ENCODE measurements around the gene RALGPS2. TPM values are rescaled to one million over a fixed set of nuclear protein-coding genes. Genes with fewer than 3 reads are reported as not detected.

RALGPS2 gene
- polyA plus RNA-seq, 1 donor from 2014 or later: 257 TPM

DNA sequence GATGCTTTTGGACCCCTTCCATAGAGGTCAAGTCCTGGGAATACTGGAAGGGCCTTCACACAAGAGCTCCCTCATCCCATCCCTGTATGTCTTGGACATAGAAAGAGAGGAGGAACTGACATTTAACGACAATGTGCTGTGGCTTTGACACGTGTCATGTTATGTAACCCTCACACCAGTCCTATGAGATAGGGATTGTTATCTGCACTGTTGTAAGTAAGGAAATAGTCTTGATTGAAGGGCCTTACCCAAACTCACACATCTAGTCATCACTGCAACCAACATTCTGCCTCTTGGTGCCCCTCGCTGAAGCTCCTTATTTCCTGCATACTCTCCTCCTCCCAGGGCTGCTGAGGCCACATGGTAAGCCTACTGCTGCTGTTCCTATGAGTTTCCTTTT is 209.5 kb downstream of the RALGPS2 start:
- Mint-ChIP-seq H3K27me3 (no peaks in the 10 kb centered on the region), H3K36me3 (no peaks in the 10 kb centered on the region), H3K4me1 (peaks cover 37 to 48% (median 41%) of the 10 kb centered on the region in 3 donors), H3K27ac (peak overlapping the region in 2 of 3 donors; percentile 13 to 80), H3K4me3 (peak overlapping the region in 2 of 4 donors; percentile 21 to 40), H3K9me3 (no peaks in the 10 kb centered on the region)

GRCh38 chr1:178935610-178936009 is 210.6 kb downstream of the RALGPS2 start:
- Mint-ChIP-seq H3K36me3 (no peaks in the 10 kb centered on the region), H3K4me3 (no peak overlapping the region), H3K4me1 (peaks cover 30 to 38% (median 33%) of the 10 kb centered on the region in 3 donors), H3K9me3 (no peaks in the 10 kb centered on the region), H3K27ac (peak overlapping the region; percentile 14 to 59 (median 29)), H3K27me3 (no peaks in the 10 kb centered on the region)

- Mint-ChIP-seq H3K27me3 (peaks cover 3% of the 10 kb centered on the region), H3K9me3 (no peaks in the 10 kb centered on the region), H3K36me3 (no peaks in the 10 kb centered on the region), H3K27ac (no peak overlapping the region), H3K4me3 (no peak overlapping the region), H3K4me1 (peaks cover 16 to 23% (median 21%) of the 10 kb centered on the region in 3 donors)
Measured at GRCh38 chr1:178937695-178938094, 212.7 kb downstream of the RALGPS2 start.

- Mint-ChIP-seq H3K27me3 (peaks cover 7% of the 10 kb centered on the region), H3K27ac (peak overlapping the region in 1 of 3 donors; percentile 76), H3K9me3 (no peaks in the 10 kb centered on the region), H3K36me3 (no peaks in the 10 kb centered on the region), H3K4me3 (no peak overlapping the region), H3K4me1 (peaks cover 11 to 20% (median 16%) of the 10 kb centered on the region in 3 donors)
Measured at GRCh38 chr1:178938101-178938958, 213.3 kb downstream of the RALGPS2 start.

DNA sequence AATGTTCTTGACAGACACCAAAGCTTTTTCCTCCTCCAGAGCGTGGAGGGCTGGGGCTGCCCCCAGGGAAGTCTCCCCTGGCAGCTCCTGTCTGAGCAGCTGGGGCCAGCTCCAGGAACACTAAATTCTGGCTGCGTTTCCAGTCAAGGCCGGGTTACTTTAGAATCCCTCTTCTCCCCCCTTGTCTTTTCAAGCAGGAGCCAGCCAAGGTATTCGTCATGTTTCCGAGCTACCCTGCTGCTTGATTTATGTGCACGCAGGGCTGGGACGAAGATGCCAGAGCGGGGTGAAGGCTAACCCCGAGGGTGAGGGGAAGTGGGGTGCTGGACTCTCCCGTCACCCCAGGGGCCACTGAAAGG is 213.9 kb downstream of the RALGPS2 start:
- Mint-ChIP-seq H3K27me3 (peaks cover 7% of the 10 kb centered on the region), H3K4me1 (peaks cover 6 to 14% (median 11%) of the 10 kb centered on the region in 3 donors)

DNA sequence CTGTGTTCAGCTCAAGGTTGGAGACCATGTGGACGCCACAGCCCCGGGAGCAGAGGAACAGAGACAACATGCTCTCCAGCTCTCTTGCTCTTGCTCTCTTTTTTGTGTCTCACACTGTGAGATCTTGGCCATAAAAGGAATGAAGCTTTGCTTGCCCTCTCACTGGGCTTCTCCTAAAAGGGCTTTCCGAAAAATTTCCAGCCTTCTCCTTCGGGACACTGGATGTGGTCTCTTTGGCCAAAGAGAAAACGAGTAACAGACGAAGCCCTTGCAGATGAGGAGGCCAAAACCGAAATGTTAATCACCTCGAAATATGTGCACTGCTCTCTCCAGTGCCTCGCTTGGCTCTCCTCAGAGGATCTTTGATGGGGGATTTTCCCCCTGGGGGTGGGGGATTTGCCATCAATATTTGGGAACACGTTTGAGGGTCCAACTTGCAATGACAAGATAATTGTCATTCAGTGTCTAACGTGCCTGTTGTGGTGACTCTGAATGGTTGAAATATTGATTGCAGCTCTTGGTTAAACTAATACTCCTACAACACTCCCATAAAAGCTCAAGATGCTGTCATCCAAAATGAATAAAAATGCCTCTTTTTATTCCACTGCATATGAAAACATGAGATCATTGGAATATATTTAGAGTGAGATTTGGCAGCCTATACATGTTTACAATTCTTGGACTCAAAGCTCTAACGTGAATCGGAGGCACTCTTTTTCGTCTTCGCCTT is 214.5 kb downstream of the RALGPS2 start:
- no peaks in the 10 kb centered on the region for H3K9me3 Mint-ChIP-seq
- H3K27me3 Mint-ChIP-seq: peaks cover 7% of the 10 kb centered on the region
- H3K4me1 Mint-ChIP-seq: peaks cover under 1 to 12% (median 5%) of the 10 kb centered on the region in 3 donors
- H3K4me3 Mint-ChIP-seq: no peak overlapping the region
- no peaks in the 10 kb centered on the region for H3K36me3 Mint-ChIP-seq
- H3K27ac Mint-ChIP-seq: peak overlapping the region in 2 of 3 donors; percentile 32 to 76

More for the DNA sequence above, 213.9 kb downstream of the RALGPS2 start:
- no peaks in the 10 kb centered on the region for H3K36me3 Mint-ChIP-seq
- H3K27ac Mint-ChIP-seq: no peak overlapping the region
- H3K4me3 Mint-ChIP-seq: no peak overlapping the region
- no peaks in the 10 kb centered on the region for H3K9me3 Mint-ChIP-seq

DNA sequence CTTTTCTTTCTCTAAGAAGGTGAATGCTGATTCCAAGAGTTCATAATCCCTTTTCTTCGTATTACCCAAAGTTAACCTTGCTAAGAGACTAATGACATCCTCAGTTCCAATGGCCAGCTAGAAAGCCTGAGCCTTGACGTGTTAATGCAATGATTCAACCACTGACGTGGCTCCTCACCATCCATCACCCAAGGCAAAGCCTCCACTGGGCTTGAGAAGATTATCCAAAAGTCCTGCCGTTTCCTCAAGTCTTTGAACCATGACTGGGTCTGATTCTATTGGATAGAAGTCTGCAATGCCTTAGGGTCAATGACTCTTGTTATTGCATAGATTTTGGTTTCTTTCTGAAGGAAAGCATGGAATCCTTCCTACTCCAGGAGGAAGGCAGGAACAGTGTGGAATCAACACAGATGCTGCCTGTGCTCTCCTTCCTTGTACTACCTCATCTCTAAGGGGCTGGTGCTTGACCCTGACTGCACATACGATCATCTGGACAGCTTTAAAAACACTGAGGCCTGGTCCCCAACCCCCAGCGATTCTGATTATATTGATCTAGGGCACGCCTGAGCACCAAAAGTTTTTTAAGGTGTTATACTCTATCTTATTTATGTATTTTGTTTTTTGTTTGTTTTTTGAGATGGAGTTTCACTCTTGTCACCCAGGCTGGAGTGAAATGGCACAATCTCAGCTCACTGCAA is 215.2 kb downstream of the RALGPS2 start:
- Mint-ChIP-seq H3K4me1 (peaks cover 0 to 10% (median 2%) of the 10 kb centered on the region in 3 donors), H3K27me3 (peaks cover 8% of the 10 kb centered on the region), H3K9me3 (no peaks in the 10 kb centered on the region), H3K4me3 (no peak overlapping the region), H3K27ac (peak overlapping the region in 1 of 3 donors; percentile 32), H3K36me3 (no peaks in the 10 kb centered on the region)

- Mint-ChIP-seq H3K27me3 (peaks cover 9% of the 10 kb centered on the region), H3K27ac (peak overlapping the region in 1 of 3 donors; percentile 53), H3K4me3 (no peak overlapping the region), H3K9me3 (no peaks in the 10 kb centered on the region), H3K36me3 (no peaks in the 10 kb centered on the region), H3K4me1 (peaks cover 0 to 8% (median 2%) of the 10 kb centered on the region in 3 donors)
Measured at GRCh38 chr1:178941261-178941689, 216.2 kb downstream of the RALGPS2 start.

DNA sequence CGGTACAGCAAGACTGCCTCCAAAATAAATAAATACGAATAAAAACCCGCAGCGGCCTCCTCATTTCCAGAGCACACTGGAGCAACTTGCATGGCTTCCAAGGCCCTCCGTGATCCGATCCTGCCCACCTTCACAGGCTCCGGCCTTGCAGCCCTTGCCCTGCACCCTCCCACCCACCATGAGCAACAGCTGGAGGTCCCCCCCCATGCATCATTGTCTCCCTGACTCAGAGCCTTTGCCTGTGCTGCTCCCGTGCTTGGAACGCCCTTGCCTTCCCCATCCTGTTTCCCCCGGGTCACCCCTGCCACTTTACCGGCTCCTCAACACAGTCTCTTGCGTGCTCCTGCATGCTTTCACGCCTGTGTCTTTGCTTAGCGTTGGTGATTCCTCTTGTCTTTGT is 216.8 kb downstream of the RALGPS2 start:
- Mint-ChIP-seq H3K36me3 (no peaks in the 10 kb centered on the region), H3K27ac (peak overlapping the region in 1 of 3 donors; percentile 6), H3K4me3 (no peak overlapping the region), H3K4me1 (peaks cover 0 to 7% (median under 1%) of the 10 kb centered on the region in 3 donors), H3K27me3 (peaks cover 9% of the 10 kb centered on the region), H3K9me3 (no peaks in the 10 kb centered on the region)

DNA sequence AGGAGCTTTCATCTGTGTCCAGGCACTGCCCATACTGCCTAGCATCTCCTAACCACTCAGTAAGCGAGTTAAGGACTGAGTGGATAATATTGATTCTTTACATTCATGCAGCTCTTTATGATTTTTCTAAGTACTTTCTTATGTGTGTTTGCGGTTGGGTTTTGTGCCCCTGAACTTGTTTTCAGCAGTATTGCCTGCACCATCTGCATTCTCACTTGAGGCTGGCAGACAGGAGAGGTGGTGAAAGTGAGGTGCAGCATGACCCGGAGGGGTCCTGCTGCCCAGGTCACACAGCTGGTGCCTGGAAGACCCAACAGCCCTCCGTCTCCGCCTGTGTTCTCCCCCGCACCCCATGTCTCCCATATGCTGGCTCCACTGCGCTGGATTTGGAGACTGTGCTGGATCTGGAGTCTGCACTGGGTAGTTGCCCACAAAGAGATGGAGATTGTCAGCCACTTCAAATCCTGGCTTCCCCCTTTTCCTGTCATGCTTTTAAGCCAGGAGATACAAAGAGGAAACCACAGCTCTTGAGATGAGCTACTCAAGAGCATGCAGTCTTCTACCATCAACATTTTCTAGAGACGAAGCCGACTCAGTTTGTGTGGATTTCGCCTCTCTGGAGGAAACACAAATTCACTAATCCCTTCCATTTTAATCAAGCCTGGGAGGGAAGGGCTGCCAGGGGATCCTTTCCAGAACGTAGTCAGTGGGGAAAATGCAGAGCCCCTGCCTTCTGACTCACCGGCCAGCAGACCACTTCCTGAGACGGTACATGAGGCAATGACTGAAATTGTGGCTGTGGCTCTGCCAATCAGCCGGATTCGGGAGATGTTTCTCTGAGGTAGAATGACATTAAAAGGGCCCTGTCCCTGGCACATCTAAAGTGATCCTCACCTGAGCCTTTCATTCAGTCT is 217.5 kb downstream of the RALGPS2 start:
- Mint-ChIP-seq H3K9me3 (no peaks in the 10 kb centered on the region), H3K36me3 (no peaks in the 10 kb centered on the region), H3K4me3 (peak overlapping the region in 1 of 4 donors; percentile 2), H3K4me1 (peaks cover 0 to 7% (median 0%) of the 10 kb centered on the region in 3 donors), H3K27ac (peak overlapping the region in 1 of 3 donors; percentile 6), H3K27me3 (peaks cover 9% of the 10 kb centered on the region)

GRCh38 chr1:178944729-178945128 is 219.7 kb downstream of the RALGPS2 start:
- peaks cover 0 to 7% (median 0%) of the 10 kb centered on the region in 3 donors for H3K4me1 Mint-ChIP-seq
- H3K27ac Mint-ChIP-seq: no peak overlapping the region
- no peaks in the 10 kb centered on the region for H3K9me3 Mint-ChIP-seq
- H3K4me3 Mint-ChIP-seq: no peak overlapping the region
- peaks cover 11% of the 10 kb centered on the region for H3K27me3 Mint-ChIP-seq
- H3K36me3 Mint-ChIP-seq: no peaks in the 10 kb centered on the region

DNA sequence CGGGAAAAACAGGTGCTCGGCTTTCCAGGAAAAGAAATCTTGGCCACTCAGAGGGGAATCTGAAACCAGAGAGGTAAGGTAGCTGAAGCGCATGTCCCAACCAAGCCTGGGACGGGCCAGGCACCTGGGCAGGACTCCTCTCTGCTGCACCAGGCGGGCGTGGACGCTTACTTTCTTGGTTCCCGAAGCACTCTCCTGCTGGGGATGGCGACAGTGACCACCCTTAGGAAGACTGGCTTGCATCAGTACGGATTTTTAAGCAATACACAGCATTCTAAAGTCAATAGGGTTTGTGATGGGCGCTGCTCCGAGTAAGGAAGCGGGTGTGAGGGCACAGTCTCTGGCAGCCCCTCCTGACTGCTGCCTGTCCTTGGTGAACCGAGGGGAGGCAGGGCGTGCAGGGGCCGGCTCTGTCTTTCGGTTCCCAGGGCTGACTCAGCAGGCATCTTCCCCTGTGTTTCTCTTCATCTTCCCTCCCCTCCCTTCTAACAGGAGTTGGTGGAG is 220.8 kb downstream of the RALGPS2 start:
- no peak overlapping the region for H3K4me3 Mint-ChIP-seq
- no peaks in the 10 kb centered on the region for H3K36me3 Mint-ChIP-seq
- H3K9me3 Mint-ChIP-seq: no peaks in the 10 kb centered on the region
- H3K4me1 Mint-ChIP-seq: peaks cover 0 to 7% (median 0%) of the 10 kb centered on the region in 3 donors
- H3K27me3 Mint-ChIP-seq: peaks cover 11% of the 10 kb centered on the region
- no peak overlapping the region for H3K27ac Mint-ChIP-seq

GRCh38 chr1:178946416-178946815 is 221.4 kb downstream of the RALGPS2 start:
- H3K9me3 Mint-ChIP-seq: no peaks in the 10 kb centered on the region
- H3K4me3 Mint-ChIP-seq: no peak overlapping the region
- H3K36me3 Mint-ChIP-seq: no peaks in the 10 kb centered on the region
- H3K27ac Mint-ChIP-seq: no peak overlapping the region
- H3K4me1 Mint-ChIP-seq: peaks cover 0 to 4% (median 0%) of the 10 kb centered on the region in 3 donors
- H3K27me3 Mint-ChIP-seq: peaks cover 11% of the 10 kb centered on the region
